ENCODE data around the gene FBXO39. TPM values are rescaled to one million over a fixed set of nuclear protein-coding genes. Genes with fewer than 3 reads are reported as not detected.

FBXO39 gene
- total RNA-seq, 4 donors from 2014 or later: 0.22 to 2.1 (median 1.1) TPM; not detected in 1

DNA sequence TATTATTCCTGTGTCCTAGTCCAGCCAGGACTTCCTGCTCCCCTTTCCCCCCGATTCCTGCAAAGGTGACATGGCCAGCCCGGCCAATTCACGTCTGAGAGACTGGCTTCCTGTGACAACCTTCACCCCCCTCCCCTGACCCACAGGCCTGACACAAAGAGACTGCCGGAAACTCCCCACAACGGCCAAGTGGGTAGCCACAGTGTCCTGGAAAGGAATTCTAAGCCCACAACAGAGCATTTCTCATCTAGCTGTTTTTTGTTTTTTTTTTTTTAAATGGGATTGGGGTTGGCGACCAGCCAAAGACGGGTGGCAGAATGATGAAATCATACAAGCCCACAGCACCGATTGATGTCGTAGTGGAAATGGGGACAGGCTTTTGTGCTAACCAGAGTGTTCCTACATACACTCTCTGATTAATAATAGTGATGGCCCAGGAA, 23.0 kb upstream of the FBXO39 start:
- peaks cover 0 to 25% of the 10 kb centered on the region in 2 donors for H3K4me1 ChIP-seq
- H3K4me3 ChIP-seq (replicated peaks in 1 of 3): no peak overlapping the region
- intact Hi-C loops (cut with DNase I): no loop called here

GRCh38 chr17:6753546-6753945, 22.5 kb upstream of the FBXO39 start:
- Histone ChIP-seq H3K36me3 (no peaks in the 10 kb centered on the region), H3K27me3 (no peaks in the 10 kb centered on the region), H3K9me3 (no peaks in the 10 kb centered on the region), H3K4me3 (replicated peaks in 1 of 3) (no peak overlapping the region), H3K27ac (peak overlapping the region; percentile 70 to 74 (median 72)), H3K4me1 (peaks cover 0 to 25% of the 10 kb centered on the region in 2 donors)
- intact Hi-C loops (cut with DNase I): no loop called here
- DNase-seq: no peak
- WGBS, 2 donors: 62 to 80% methylated on average over 6 of the region's 6 CpGs
- TF ChIP-seq POLR2A (IDR thresholded peaks at IDR 0.05) (no peak), CTCF (IDR thresholded peaks at IDR 0.05) (no peak)

More for the DNA sequence above, 23.0 kb upstream of the FBXO39 start:
- Histone ChIP-seq H3K9me3 (no peaks in the 10 kb centered on the region), H3K36me3 (no peaks in the 10 kb centered on the region), H3K27me3 (no peaks in the 10 kb centered on the region), H3K27ac (peak overlapping the region; percentile 70 to 74 (median 72))
- peak; percentile 31 to 35 for DNase-seq
- no peak for TF ChIP-seq POLR2A (IDR thresholded peaks at IDR 0.05)
- TF ChIP-seq CTCF (IDR thresholded peaks at IDR 0.05): no peak
- WGBS, 2 donors: 36 to 57% methylated on average over 9 of the region's 9 CpGs

- intact Hi-C loops (cut with DNase I): no loop called here
- Histone ChIP-seq H3K4me1 (peaks cover 0 to 25% of the 10 kb centered on the region in 2 donors), H3K27ac (peak overlapping the region; percentile 36 to 85 (median 82)), H3K27me3 (no peaks in the 10 kb centered on the region), H3K36me3 (no peaks in the 10 kb centered on the region), H3K9me3 (no peaks in the 10 kb centered on the region), H3K4me3 (replicated peaks in 1 of 3) (peak overlapping the region; percentile 1 to 30 (median 3))
- no peak for DNase-seq
- TF ChIP-seq POLR2A (IDR thresholded peaks at IDR 0.05) (no peak), CTCF (IDR thresholded peaks at IDR 0.05) (no peak)
- WGBS, 2 donors: 57 to 79% methylated on average over 5 of the region's 5 CpGs
Observed at GRCh38 chr17:6755281-6755680, 20.7 kb upstream of the FBXO39 start.

GRCh38 chr17:6755731-6756184, 20.3 kb upstream of the FBXO39 start, which contains the start of gene XAF1:
TSS of gene XAF1 (plus strand) at chr17:6756046. CDS start at chr17:6756079, 33 bp downstream.
- no peak for TF ChIP-seq CTCF (IDR thresholded peaks at IDR 0.05)
- TF ChIP-seq POLR2A (IDR thresholded peaks at IDR 0.05): no peak
- no peaks in the 10 kb centered on the region for H3K27me3 ChIP-seq
- H3K4me3 ChIP-seq (replicated peaks in 1 of 3): peak within 1 kb of the TSS; percentile 1 to 30 (median 3)
- peak; percentile 17 to 34 for DNase-seq
- no peaks in the 10 kb centered on the region for H3K36me3 ChIP-seq
- intact Hi-C loops (cut with DNase I): no loop called here
- H3K27ac ChIP-seq: peak within 1 kb of the TSS; percentile 36 to 85 (median 82)
- peaks cover 0 to 25% of the 10 kb centered on the region in 2 donors for H3K4me1 ChIP-seq
- 24 to 31% methylated on average over 14 of the region's 14 CpGs for WGBS, 2 donors
- H3K9me3 ChIP-seq: no peaks in the 10 kb centered on the region

DNA sequence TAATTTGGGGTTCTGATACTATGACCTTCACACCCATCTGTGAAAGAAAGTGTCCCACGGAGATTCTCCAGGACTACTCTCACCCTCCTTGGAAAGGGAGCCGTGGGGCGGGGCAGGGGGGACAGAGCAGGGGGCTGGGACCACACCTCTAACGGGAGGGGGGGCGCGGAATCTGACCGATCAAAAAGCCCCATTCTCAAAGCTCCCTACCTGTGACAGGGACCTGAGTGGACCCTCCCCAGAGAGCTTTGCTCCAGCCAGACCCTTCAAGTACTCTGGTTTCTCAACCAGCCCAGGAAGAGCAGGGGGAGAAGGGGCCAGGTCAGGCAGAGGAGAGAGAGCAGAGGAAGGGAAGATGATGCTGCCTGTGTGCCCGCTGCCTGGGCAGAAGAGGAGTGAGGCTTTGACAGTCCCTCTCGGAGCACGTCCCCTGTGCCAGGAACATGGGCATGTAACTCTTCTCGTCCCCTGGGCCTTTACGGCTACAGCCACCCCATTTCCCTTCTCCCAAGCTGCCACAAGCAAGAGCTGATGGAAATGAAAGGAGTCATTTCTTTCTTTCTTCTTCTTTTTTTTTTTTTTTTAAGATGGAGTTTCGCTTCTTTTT, 19.5 kb upstream of the FBXO39 start:
- H3K4me1 ChIP-seq: peaks cover 0 to 25% of the 10 kb centered on the region in 2 donors
- no peaks in the 10 kb centered on the region for H3K9me3 ChIP-seq
- H3K27me3 ChIP-seq: no peaks in the 10 kb centered on the region
- intact Hi-C loops (cut with DNase I): no loop called here
- H3K27ac ChIP-seq: peak overlapping the region in 2 of 3 donors; percentile 82 to 85
- TF ChIP-seq CTCF (IDR thresholded peaks at IDR 0.05) (no peak), POLR2A (IDR thresholded peaks at IDR 0.05) (no peak)
- 58 to 65% methylated on average over 10 to 13 of the region's 13 CpGs for WGBS, 2 donors
- no peak for DNase-seq
- no peaks in the 10 kb centered on the region for H3K36me3 ChIP-seq
- peak overlapping the region in 2 of 3 donors; percentile 3 to 30 for H3K4me3 ChIP-seq (replicated peaks in 1 of 3)
